SHP77 treated with DMSO at 0.1 percent for 48 hours (cell line): ENCODE data around the gene C11orf58.
A peak's percentile ranks its signal among the peaks of the same experiment; 100 is the strongest.

Experiments used
- DNase-seq: peaks from one replicate; lab custom pipeline; 2025; lab: John Stamatoyannopoulos, UW

The C11orf58 gene

DNA sequence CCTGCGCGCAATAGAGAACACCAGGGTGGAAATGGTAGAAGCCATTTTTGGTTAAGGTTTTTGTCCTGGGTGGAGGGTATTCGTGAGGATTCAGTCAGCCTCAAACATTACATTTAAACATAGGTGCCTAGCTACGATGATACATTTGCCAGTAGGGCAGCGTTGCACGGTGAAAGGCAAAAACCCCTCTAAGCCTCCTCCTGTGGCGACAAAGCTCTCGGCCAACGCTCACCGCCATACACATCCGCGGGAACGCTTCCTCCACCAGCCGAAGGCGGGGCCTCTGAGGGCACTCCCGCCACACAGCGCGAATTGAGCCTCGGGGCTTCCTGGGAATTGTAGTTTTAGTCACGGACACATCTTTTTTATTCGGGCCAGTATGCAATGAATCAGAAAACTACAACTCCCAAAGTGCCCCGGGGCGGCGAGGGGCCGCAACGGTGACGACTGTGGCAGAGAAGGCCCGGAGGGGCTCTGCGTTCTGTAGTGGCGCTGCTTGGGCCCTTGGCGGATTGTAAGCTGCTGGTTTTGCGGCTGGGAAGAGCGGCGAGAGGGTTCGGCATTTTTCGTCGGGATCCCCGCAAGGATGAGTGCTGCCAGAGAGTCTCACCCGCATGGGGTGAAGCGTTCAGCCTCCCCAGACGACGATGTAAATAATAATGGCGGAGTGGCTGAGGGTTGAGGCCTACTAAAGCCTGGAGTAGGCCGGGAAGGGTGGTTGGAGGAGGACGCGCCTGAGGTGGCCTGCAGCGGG is at the start of gene C11orf58:
C11orf58 (plus strand) TSS at position 455 of the 754 bp plus-strand sequence; CDS start at position 587, 132 bp downstream.
- DNase-seq, result peak; percentile 67

DNA sequence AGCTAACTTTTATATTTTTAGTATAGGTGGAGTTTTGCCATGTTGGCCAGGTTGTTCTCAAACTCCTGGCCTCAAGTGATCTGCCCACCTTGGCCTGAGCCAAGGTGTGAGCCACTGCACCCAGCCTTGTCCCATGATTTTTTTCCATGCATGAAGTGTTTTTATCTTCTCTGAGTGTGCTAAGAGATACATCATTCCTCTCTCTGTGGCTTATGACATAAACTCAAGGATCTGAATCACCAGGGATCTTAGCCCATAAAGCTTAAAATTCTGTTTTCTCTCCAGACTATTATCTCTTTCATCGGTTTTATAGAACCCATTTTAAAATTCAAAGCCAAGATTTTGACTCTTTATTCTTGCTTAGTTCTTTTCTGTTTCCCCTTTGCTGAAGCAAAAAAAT is 48.4 kb upstream of the C11orf58 start:
- no peak for DNase-seq

DNA sequence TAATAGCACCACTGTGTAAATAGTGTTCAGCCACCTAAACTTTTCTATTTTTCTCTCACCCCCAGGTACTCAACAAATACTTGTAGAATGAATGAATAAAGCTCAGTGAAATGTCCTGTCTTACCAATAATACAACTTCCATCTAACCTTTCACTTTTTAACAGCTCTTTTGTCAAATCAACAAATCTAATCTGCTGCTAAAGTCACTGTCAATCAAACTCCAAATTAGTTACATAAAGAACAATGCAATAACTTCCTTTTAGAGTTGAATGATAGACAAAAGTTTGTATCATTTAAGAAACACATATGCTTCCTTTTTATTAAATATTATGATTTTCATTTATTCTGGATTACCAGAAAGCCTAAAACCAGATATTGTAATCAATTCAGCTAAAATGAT is 34.7 kb upstream of the C11orf58 start:
- no peak for DNase-seq

- DNase-seq, result no peak
These were observed 24.9 kb upstream of the C11orf58 start for GRCh38 chr11:16713594-16713993.

DNA sequence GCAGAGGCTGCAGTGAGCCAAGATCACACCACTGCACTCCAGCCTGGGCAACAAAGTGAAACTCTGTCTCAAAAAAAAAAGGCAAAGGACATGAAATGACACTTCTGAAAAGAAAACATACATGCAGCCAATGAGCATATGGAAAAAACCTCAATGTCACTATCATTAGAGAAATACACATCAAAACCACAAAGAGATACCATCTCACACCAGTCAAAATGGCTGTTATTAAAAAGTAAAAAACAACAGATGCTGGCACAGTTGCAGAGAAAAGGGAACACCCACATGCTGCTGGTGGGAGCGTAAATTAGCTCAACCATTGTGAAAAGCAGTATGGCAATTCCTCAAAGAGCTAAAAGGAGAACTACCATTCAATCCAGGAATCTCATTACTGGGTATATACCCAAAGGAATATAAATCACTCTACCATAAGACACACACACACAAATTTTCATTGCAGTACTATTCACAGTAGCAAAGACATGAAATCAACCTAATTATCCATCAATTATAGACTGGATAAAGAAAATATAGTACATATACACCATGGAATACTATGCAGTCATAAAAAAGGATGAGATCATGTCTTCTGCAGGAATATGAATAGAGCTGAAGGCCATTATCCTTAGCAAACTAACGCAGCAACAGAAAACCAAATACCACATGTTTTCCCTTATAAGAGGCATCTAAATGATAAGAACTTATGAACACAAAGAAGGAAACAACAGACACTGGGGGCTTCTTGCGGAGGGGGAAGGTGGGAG is 15.7 kb upstream of the C11orf58 start:
- no peak for DNase-seq

- DNase-seq, result no peak
These were observed 10.6 kb upstream of the C11orf58 start for GRCh38 chr11:16727806-16728205.

GRCh38 chr11:16737818-16738192 is 642 bp upstream of the C11orf58 start:
- DNase-seq, result no peak

DNA sequence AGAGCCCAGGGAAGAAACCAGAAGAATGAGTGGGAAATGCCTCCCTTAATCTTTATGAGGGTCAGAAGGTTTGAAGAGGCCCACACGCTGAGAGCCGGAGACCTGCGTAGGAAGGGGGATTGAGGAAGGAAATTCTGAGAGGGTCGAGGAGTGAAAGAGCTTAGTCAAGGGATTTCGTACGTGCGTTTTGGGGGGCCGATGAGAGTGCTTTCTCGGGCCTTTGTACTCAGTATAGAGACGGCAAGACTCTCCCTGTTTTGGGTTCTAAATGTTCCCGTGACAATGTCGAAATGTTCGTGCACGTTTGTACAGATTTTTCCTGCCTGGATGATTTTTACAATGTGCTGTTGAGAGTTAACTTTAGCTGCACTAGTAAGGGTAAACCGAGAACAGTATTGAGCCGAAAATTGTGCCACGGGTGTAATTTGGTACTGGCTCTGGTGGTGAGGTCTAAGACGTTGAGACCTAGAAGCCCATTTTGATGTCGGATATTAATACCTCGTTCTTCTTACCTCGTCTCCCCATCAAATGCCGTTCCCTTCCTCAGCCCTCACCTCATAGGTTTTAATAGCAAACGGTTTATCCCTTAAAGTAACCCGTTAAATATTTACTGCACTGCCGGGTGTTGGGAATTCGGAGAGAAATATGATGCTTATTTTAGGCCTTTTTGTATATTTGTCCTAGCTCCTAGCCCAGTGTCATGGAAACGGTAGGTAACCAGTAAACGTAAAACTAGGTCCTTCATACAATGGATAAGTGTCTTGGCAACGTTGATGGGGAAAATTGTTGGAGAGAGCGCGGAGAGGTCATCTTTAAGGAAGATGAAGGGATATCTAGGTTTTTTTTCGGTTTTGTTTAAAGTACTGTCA is 734 bp downstream of the C11orf58 start:
- DNase-seq, result no peak

DNA sequence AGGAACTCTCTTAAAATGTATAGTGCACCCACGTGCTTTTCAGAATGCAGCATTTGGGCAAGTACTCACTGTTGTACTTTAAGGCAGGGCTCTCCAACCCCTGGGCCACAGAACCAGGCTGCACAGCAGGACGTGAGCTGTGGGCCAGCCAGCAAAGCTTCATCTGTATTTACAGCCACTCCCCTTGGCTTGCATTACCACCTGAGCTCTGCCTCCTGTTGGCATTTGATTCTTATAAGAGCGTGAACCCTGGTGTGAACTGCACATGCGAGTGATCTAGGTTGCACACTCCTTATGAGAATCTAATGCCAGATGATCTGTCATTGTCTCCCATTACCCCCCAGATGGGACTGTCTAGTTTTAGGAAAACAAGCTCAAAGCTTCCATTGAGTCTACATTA is 3.0 kb downstream of the C11orf58 start:
- DNase-seq, result no peak

- DNase-seq, result no peak
These were observed 5.0 kb downstream of the C11orf58 start for GRCh38 chr11:16743478-16743877.

DNA sequence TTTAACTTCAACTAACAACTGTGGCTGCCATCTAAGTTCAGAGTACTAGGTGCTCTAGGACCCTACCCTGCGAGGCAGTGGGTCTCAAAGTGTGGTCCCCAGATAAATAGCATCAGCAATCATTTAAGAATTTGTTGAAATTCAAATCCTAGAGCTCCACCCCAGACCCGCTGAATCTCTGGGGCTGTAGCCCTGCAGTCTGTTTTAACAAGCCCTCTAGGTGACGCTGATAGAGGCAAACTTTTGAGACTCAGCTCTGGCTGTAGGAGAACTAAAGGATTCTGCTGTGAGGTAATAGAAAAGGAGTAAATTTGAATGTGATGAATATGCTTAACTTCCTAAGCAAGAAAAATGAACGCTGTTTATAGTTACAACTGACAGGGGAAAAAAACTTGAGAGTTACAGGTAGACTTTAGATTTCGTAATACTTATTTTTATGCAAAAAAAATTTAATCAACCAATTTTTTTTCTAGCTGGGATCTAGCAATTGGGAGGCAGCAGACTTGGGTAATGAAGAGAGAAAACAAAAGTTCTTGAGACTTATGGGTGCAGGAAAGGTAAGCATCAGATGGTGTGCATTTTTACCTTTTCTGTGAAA is 5.8 kb downstream of the C11orf58 start:
- no peak for DNase-seq

DNA sequence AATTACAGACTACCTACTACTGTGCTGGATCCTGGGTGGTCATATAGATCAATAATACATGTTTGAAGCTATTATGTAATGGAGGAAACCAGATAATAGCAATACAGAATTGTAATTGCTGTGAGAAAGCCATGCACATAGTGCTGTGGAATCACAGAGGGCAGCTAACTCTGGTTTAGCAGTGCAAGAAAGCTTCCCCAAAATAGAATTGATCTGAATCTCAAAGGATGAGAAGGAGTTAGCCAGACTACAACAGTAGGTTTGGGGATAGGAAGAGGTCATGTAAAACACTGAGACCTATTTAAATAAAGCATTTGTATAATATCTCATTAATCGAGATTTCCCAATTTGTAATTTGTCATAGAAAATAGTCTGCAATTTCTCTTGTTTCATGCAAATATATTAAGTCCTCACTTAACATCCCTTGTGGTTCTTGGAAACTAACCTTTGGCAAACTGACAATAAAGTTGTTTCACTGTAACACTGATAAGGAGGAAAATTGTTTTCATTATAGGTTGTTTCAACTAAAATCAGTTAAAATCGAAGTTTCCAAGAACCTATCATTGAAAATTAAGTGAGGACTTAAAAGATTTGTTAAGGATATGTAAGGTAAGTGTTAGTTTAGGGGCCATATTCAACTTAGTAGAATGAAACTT is 7.6 kb downstream of the C11orf58 start:
- no peak for DNase-seq

- DNase-seq, result no peak
These were observed 10.6 kb downstream of the C11orf58 start for GRCh38 chr11:16749092-16749491.

DNA sequence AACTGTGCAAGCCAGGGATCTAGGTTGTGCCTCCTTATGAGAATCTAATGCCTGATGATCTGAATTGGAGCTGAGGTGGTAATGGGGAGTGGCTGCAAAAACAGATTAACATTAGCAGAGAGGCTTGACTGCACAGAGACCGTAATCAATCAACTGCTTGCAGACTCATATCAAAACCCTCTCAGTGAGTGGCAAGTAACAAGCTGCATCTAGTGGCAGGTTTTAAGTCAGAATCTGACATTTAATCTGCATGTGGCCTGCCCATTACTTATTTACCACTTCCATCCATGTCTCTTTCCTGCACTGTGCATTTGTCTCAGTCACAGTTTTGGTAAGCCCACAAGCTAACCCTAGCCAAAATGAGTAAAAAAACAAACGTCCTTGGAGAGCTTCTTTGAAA is 11.2 kb downstream of the C11orf58 start:
- no peak for DNase-seq

DNA sequence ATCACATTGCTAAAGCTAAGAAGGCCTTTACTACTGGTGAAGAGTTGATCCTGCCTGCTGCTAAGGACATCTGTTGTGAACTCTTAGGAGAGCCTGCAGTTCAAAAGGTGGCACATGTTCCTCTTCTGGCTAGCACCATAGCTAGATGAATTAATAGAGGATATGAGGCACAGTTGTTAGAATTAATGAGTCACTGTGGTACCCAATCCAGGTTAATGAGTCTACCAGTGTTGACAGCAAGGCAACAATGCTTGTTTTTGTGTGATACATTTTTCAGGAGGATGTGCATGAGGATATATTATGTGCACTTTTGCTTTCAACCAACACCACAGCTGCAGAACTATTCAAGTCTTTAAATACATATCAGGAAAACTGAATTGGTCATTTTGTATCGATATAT is 12.0 kb downstream of the C11orf58 start:
- DNase-seq, result no peak

GRCh38 chr11:16758382-16759024 is 20.1 kb downstream of the C11orf58 start:
- DNase-seq, result no peak

DNA sequence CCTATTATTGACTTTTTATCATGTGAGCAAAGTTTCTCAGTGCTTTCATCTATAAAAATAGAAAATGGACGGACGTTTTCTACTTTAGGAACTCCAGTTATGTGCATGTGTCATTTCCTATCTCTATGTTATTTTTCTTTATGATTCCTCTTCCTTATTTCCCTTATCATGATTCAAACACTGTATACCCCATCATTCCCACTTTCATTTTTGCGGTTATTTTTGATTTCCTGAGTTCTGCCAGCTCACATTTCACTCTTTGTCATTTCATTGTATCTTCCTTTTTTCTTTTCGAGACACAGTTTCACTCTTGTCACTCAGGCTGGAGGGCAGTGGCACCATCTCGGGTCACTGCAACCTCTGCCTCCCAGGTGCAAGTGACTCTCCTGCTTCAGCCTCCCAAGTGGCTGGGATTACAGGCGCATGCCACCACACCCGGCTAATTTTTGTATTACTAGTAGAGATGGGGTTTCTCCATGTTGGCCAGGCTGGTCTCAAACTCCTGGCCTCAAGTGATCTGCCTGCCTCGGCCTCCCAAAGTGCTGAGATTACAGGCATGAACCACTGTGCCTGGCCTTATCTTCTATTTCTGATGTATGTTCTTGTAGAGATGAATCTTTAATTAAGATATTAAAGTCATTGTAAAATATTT is 21.5 kb downstream of the C11orf58 start:
- no peak for DNase-seq

DNA sequence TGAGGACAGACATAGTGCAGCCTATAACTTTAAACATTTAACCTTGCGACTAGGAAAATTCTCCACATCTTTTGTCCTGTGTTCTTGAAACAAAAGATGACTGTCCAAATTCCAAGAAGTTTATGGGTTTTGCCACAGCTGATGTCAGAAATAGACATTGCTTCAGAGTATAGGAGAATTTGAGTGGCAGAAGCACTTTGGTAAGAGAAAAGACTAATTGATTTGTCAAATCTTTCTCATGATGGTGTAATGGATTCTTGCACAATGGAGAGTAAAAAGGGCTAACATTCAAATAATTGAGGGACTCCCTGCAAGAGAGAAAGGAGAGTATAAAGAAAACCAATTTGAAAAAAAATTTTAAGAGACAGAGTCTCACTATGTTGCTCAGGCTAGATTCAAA is 25.3 kb downstream of the C11orf58 start:
- no peak for DNase-seq

DNA sequence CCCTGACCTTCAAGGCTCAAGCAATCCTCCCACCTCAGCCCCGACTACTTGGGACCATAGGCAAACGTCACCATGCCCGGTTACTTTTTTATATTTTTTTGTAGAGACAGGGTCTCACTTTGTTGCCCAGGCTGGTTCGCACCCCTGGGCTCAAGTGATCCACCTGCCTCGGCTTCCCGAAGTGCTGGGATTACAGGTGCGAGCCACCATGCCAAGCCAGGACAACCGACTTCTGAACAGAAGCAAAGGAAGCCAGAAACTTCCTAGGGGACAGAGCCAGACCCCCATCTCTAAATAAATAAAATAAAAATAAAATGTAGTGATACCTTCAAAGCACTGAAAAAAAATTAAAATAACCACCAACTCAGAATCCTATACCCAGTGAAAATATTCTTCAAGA is 26.4 kb downstream of the C11orf58 start:
- no peak for DNase-seq

DNA sequence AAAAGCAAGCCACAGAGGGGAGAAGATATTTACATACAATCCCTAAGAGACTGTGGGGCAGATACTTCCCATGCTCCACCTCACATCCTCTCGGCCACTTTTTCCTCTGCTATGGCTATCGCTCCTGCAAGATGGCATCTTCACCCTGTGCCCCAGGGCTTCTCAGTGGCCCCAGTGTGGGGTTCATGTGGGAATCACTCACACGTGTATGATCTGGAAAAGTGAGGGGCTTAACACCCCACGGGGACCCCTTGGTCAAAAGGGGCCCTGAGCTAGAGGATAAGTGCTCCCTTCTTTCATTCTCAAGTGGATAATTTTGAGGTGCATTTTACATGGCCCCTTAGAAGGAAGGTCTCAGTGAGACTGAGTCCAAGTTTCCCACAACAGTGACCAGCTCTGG is 28.7 kb downstream of the C11orf58 start:
- no peak for DNase-seq

DNA sequence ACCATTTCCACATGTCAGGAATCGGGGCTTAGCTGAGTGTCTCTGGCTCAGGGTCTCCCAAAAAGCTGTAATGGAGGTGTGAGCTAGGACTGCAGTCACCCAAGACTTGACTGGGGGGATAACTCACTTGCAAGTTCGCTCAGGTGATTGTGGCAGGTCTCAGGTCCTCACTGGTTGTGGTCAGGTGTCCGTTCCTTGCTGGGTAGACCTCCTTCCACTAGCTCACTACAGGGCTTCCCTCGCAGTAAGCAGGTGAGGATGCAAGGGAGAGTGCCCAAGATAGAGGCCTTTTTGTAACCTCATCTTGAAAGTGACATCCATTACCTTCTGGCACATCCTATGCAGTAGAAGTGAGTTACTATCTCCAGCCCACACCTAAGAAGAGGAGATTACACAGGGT is 29.5 kb downstream of the C11orf58 start:
- no peak for DNase-seq
